GM12892 (cell line): ENCODE results near the gene OR52E8.

ENCODE experiments used
- POLR2A ChIP-seq: IDR thresholded peaks from 2 replicates; pipeline ENCODE4 v1.6.1; 2011; ENCODE audit warnings: low read depth, low read length, control low read depth
- POLR2AphosphoS5 ChIP-seq: IDR thresholded peaks from 2 replicates; pipeline ENCODE4 v1.6.1; 2011; ENCODE audit warnings: low read depth, low read length, control low read depth
- TAF1 ChIP-seq: IDR thresholded peaks from 2 replicates; pipeline ENCODE4 v1.6.1; 2011; ENCODE audit warnings: low read depth, mild to moderate bottlenecking, control low read depth, low read length, borderline replicate concordance

DNA sequence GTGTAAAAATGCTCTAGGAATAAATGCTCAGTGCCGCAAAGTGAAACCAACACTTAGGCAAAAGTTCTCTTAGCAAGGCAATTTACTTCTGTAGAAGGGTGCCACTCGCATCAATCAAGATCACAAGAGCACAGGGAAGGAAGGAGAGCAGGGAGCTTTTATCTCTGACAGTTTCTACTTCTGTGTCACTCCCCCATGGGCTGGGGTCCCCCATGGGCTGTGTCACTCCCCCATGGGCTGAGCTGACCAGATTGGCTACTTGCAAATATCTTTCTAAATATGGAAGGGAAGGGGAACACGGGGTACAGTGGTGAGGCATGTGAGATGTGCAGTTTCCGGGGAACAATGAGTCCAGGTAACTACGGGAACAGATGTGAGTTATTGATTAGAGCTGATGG lies 48.4 kb downstream of the OR52E8 start:
- no peak for TF ChIP-seq TAF1
- no peak for TF ChIP-seq POLR2A
- TF ChIP-seq POLR2AphosphoS5 = no peak
